Spleen (tissue), 7 donors: Measurements from ENCODE around the gene RPL29.
A peak's percentile ranks its signal among the peaks of the same experiment; 100 is the strongest.

Experiments
- CTCF ChIP-seq, 11 experiments: fragments of 200-600 bp in 7 of 11; fragments of 450-650 bp in 4 of 11; sonication (generic) in 4 of 11; IDR thresholded peaks in 8 of 11; conservative IDR thresholded peaks in 3 of 11; 1 replicate in 7 of 11; 2 replicates in 4 of 11; pipeline versions ENCODE4 v1.4.0 to v1.8.0; 2016 to 2021; ENCODE audit warnings: antibody characterized with exemption in 11 of 11, inconsistent platforms in 4 of 11, mild to moderate bottlenecking in 1 of 11
- POLR2A ChIP-seq, 3 donors: fragments of 450-650 bp; IDR thresholded peaks; one replicate each; pipeline ENCODE4 v1.5.1; 2017; ENCODE audit warnings: antibody characterized with exemption in 3 of 3, mild to moderate bottlenecking in 1 of 3
- POLR2AphosphoS5 ChIP-seq, 3 donors: sonication (generic); formaldehyde crosslinking; IDR thresholded peaks; one replicate each; pipeline ENCODE4 v1.5.1; 2017; ENCODE audit warnings: antibody characterized with exemption in 3 of 3
- donor health status: DM: no; HTN: no; CAD: no; lungs with moderate emphysema.
- donor health status: DM: no; HTN: no; CAD: no.
- donor health status: DM: no; HTN: no; CAD: no.

GRCh38 chr3:52023860-52024764 is 28.4 kb upstream of the RPL29 start:
- TF ChIP-seq POLR2AphosphoS5 (IDR thresholded peaks at IDR 0.05) (peak in 1 of 3 donors; percentile 20), POLR2A (IDR thresholded peaks at IDR 0.05) (no peak), CTCF (IDR thresholded peaks at IDR 0.05 in 8 of 11, conservative IDR thresholded peaks at IDR 0.05 in 3 of 11) (no peak)
